MG63 (cell line): ENCODE results near the gene SRSF10. TPM values are rescaled to one million over a fixed set of nuclear protein-coding genes. Genes with fewer than 3 reads are reported as not detected.
"Not testable (repeated sequence)": the region's sequence is repeated elsewhere in the genome, so short reads cannot be mapped to it uniquely, and the experiment has no call there.

ENCODE experiments used
- DNase-seq: peaks from one replicate; pipeline ENCODE4 v3.0.0-alpha.2; 2020
- H3K27me3 ChIP-seq: fragments of 250-450 bp; sonication (Bioruptor Pico); 2 replicates; pipeline ENCODE4 v1.5.1; 2020; ENCODE audit warnings: mild to moderate bottlenecking, moderate library complexity
- H3K36me3 ChIP-seq: fragments of 250-450 bp; sonication (Bioruptor Pico); 2 replicates; pipeline ENCODE4 v1.5.1; 2020; ENCODE audit warnings: mild to moderate bottlenecking, moderate library complexity
- H3K4me3 ChIP-seq: fragments of 250-450 bp; sonication (Bioruptor Pico); 2 replicates; pipeline ENCODE4 v1.5.1; 2020; ENCODE audit warnings: mild to moderate bottlenecking, moderate library complexity
- H3K9me3 ChIP-seq: fragments of 250-450 bp; sonication (Bioruptor Pico); 2 replicates; pipeline ENCODE4 v1.5.1; 2020; ENCODE audit warnings: mild to moderate bottlenecking, moderate library complexity
- total RNA-seq: library from RNA; depleted of rRNA; stranded (reverse); fragments of >200 nt; shearing (Covaris generic); gene quantifications from 2 replicates; pipeline ENCODE4 v1.2.3, GENCODE V29; 2014; ENCODE audit warnings: low replicate concordance; rRNA removed

Gene SRSF10
- 40.0 and 46.4 TPM in 2 replicates for total RNA-seq

GRCh38 chr1:23979881-23980727 lies at the start of gene SRSF10:
Gene SRSF10 (minus strand): TSS chr1:23980327. CDS start chr1:23980255, 72 bp downstream.
- H3K36me3 ChIP-seq: peaks cover 45% of the 10 kb centered on the region
- H3K9me3 ChIP-seq: no peaks in the 10 kb centered on the region
- DNase-seq: peak; percentile 98
- peak within 1 kb of the TSS; percentile 88 for H3K4me3 ChIP-seq
- H3K27me3 ChIP-seq: no peaks in the 10 kb centered on the region

- H3K4me3 ChIP-seq: no peak overlapping the region
- no peaks in the 10 kb centered on the region for H3K9me3 ChIP-seq
- DNase-seq: no peak
- H3K27me3 ChIP-seq: no peaks in the 10 kb centered on the region
- no peaks in the 10 kb centered on the region for H3K36me3 ChIP-seq
Observed at GRCh38 chr1:24027838-24028468, 47.8 kb upstream of the SRSF10 start.

- Histone ChIP-seq H3K4me3 (no peak overlapping the region), H3K9me3 (no peaks in the 10 kb centered on the region), H3K36me3 (no peaks in the 10 kb centered on the region), H3K27me3 (no peaks in the 10 kb centered on the region)
- DNase-seq: peak; percentile 93
Observed at GRCh38 chr1:24022581-24023361, 42.6 kb upstream of the SRSF10 start.

- Histone ChIP-seq H3K9me3 (no peaks in the 10 kb centered on the region), H3K27me3 (no peaks in the 10 kb centered on the region), H3K4me3 (no peak overlapping the region), H3K36me3 (no peaks in the 10 kb centered on the region)
- DNase-seq: peak; percentile 87
Observed at GRCh38 chr1:24021403-24022266, 41.5 kb upstream of the SRSF10 start.

- H3K36me3 ChIP-seq: no peaks in the 10 kb centered on the region
- H3K9me3 ChIP-seq: no peaks in the 10 kb centered on the region
- H3K27me3 ChIP-seq: no peaks in the 10 kb centered on the region
- H3K4me3 ChIP-seq: no peak overlapping the region
- no peak for DNase-seq
Observed at GRCh38 chr1:24020470-24020869, 40.3 kb upstream of the SRSF10 start.

- H3K27me3 ChIP-seq: no peaks in the 10 kb centered on the region
- H3K9me3 ChIP-seq: no peaks in the 10 kb centered on the region
- H3K4me3 ChIP-seq: no peak overlapping the region
- H3K36me3 ChIP-seq: no peaks in the 10 kb centered on the region
- DNase-seq: peak; percentile 90
Observed at GRCh38 chr1:24020025-24020424, 39.9 kb upstream of the SRSF10 start.

- Histone ChIP-seq H3K27me3 (no peaks in the 10 kb centered on the region), H3K4me3 (no peak overlapping the region), H3K9me3 (no peaks in the 10 kb centered on the region), H3K36me3 (no peaks in the 10 kb centered on the region)
- peak; percentile 97 for DNase-seq
Observed at GRCh38 chr1:24018611-24019580, 38.8 kb upstream of the SRSF10 start.

GRCh38 chr1:24015221-24016210 lies 35.4 kb upstream of the SRSF10 start:
- H3K4me3 ChIP-seq: no peak overlapping the region
- no peaks in the 10 kb centered on the region for H3K27me3 ChIP-seq
- no peak for DNase-seq
- no peaks in the 10 kb centered on the region for H3K36me3 ChIP-seq
- H3K9me3 ChIP-seq: no peaks in the 10 kb centered on the region

- not testable (repeated sequence) for DNase-seq, H3K4me3 ChIP-seq, H3K36me3 ChIP-seq, H3K27me3 ChIP-seq, H3K9me3 ChIP-seq
Observed at GRCh38 chr1:24012878-24013277, 32.8 kb upstream of the SRSF10 start.

- no peak overlapping the region for H3K4me3 ChIP-seq
- no peaks in the 10 kb centered on the region for H3K36me3 ChIP-seq
- H3K9me3 ChIP-seq: peaks cover 5% of the 10 kb centered on the region
- no peaks in the 10 kb centered on the region for H3K27me3 ChIP-seq
- DNase-seq: no peak
Observed at GRCh38 chr1:24010650-24011049, 30.5 kb upstream of the SRSF10 start.

- Histone ChIP-seq H3K4me3 (no peak overlapping the region), H3K27me3 (no peaks in the 10 kb centered on the region), H3K9me3 (peaks cover 5% of the 10 kb centered on the region), H3K36me3 (no peaks in the 10 kb centered on the region)
- DNase-seq: peak; percentile 63
Observed at GRCh38 chr1:24009406-24009805, 29.3 kb upstream of the SRSF10 start.

- H3K27me3 ChIP-seq, H3K4me3 ChIP-seq, H3K9me3 ChIP-seq, H3K36me3 ChIP-seq, DNase-seq: not testable (repeated sequence)
Observed at GRCh38 chr1:24008574-24009184, 28.6 kb upstream of the SRSF10 start.

- DNase-seq: no peak
- Histone ChIP-seq H3K9me3 (peaks cover 5% of the 10 kb centered on the region), H3K27me3 (no peaks in the 10 kb centered on the region), H3K36me3 (no peaks in the 10 kb centered on the region), H3K4me3 (no peak overlapping the region)
Observed at GRCh38 chr1:24007079-24007478, 27.0 kb upstream of the SRSF10 start.

GRCh38 chr1:24005163-24005562 lies 25.0 kb upstream of the SRSF10 start:
- H3K36me3 ChIP-seq: no peaks in the 10 kb centered on the region
- DNase-seq: no peak
- H3K27me3 ChIP-seq: no peaks in the 10 kb centered on the region
- H3K9me3 ChIP-seq: peaks cover 5% of the 10 kb centered on the region
- H3K4me3 ChIP-seq: no peak overlapping the region
